HG03575 (cell line): ENCODE measurements around the gene EGLN2.
"Not testable (repeated sequence)": the region's sequence is repeated elsewhere in the genome, so short reads cannot be mapped to it uniquely, and the experiment has no call there.

Experiments
- ATAC-seq: cut with Tn5 transposase; IDR thresholded peaks from one replicate; pipeline ENCODE4 v1.9.1; 2021; ENCODE audit not compliant: unreplicated experiment, insufficient number of reproducible peaks, low FRiP score; ENCODE audit errors: extremely low read depth

The EGLN2 gene

DNA sequence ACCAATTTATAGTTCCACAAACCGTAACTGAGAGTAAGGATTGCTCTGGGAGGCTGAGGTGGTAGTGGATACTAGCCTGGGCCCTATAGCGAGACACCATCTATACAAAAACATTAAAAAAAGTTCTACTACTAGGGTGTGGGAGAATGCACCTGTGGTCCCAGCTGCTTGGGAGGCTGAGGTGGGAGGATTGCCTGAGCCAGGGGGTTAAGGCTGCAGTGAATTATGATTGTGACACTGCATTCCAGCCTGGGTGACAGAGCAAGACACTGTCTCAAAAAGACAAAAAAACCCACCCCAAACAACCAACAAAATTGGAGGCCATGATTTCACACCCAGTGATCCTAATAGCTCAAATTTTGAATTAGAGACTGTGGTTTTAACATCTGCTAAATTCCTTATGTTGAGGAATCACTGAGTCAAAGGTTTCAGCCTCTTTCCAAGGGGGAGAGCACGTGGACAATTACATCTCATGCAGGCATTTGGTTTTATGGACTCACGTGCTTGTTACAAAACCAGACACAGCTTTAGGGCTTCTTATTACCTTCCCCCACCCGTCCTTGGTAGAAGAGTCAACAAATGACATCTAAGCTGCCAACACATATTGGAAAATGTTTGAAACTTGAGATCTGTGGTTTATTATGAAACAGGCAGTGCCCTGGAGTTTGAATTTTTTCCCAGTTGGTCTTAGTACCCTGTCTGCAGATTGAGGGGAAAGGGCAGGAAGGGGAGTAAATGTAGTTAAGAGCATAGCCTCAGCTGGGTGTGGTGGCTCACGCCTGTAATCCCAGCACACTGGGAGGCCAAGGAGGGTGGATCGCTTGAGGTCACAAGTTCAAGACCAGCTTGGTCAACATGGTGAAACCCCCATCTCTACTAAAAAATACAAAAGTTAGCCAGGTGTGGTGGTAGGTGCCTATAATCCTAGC is 32.8 kb downstream of the EGLN2 start:
- no peak for ATAC-seq

- not testable (repeated sequence) for ATAC-seq
Measured at GRCh38 chr19:40832431-40832790, 33.4 kb downstream of the EGLN2 start.

- ATAC-seq = not testable (repeated sequence)
Measured at GRCh38 chr19:40833728-40834533, 34.9 kb downstream of the EGLN2 start.

GRCh38 chr19:40836754-40837429 is 37.9 kb downstream of the EGLN2 start:
- no peak for ATAC-seq

DNA sequence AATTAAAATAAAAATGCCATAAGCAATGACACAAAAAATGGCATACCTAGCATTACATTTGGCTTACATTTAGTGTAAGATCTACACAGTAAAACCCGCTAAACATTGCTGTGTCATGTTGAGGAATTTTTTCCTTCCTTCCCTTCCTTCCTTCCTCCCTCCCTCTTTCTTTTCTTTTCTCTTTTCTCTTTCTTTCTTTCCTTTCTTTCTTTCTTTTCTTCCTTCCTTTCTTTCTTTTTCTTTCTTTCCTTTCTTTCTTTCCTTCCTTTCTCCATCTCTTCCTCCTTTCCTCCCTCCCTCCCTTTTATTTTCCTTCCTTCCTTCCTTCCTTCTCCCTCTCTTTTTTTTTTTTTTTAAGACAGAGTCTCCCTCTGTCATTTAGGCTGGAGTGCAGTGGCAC is 39.5 kb downstream of the EGLN2 start:
- not testable (repeated sequence) for ATAC-seq

DNA sequence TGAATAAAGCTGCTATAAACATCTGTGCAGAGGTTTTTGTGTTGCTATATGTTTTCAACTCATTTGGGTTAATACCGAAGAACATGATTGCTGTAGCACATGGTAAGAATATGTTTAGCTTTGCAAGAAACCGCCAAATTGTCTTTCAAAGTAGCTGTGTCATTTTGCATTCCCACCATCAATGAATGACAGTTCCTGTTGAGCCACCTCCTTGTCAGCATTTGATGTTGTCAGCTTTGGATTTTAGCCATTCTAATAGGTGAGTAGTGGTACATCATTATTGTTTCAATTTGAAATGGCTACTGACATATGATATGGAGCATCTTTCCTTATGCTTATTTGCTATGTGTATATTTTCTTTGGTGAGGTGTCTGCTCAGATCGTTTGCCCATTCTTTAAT is 43.0 kb downstream of the EGLN2 start:
- ATAC-seq = not testable (repeated sequence)

DNA sequence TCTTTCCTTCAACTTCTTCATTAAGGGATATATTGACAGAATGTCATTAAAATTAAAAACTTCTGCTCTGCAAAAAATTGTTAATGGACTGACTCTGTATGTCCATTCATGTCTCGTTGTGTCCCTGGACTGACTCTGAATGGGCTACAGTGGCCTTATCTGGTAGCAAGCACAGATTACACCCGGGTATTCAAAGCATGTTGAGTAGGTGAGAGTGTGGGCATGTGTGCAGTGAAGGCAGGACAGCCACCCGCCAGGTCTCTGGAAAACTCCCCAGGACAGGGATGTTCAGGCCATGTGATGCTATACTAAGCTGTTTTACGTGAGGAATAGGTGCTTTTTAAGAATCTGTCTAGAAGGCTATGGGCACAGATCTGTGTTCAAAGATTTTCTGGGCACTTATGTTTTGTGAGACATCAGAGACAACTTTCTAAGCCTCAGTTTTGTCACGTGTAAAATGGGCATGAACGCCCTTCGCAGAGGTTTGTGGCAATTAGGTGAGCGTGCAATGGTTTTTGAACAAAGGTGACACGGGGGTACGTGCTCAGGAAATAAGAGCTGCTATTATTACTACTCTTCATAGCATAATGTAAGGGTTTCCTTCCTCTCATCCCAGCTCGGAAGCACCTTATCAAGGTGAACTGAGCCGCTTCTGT is 44.1 kb downstream of the EGLN2 start:
- ATAC-seq = not testable (repeated sequence)

DNA sequence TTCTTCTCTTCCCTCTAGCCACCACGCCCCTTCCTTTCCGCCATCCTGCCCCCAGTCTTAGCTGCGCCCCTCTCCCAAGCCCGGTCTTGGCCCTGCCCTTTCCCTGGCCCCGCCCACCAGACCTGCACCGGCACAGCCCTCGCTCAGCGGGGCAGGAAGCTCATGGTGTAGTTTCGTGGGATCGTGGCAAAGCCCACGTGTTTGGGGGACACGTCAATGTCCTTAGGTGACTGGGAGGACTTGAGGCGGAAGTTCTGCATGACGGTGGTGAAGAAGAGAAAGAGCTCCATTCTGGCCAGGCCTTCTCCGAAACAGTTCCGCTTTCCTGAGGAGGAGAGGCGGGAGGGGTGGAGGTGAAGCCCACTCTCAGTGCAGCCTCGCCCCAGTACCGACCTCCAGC is 44.7 kb downstream of the EGLN2 start:
- not testable (repeated sequence) for ATAC-seq

GRCh38 chr19:40846722-40847121 is 47.7 kb downstream of the EGLN2 start:
- ATAC-seq = not testable (repeated sequence)

DNA sequence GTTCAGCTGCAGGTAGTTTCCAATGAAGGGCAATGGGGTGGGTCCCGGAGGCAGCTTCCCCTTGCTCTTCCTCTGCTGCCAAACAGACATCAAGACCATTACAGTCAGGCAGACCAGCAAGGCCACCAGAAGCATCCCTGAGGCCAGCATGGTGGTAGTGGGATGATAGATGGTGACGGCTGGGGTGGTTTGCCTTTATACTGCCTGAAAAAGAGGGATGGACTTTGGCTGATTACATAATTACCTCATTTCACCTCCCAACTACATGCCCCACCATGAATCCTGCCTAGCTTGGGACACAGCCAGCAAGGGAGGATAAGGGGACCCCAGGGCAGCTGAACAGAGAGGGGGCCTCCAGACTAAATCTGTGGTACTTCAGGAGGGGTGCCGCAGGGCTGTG is 51.3 kb downstream of the EGLN2 start, which contains the start of gene CYP2A6:
Gene CYP2A6 (minus strand): TSS at position 171 of the 400 bp plus-strand sequence. CDS start 21 bp downstream, at position 150.
- ATAC-seq = not testable (repeated sequence)

- not testable (repeated sequence) for ATAC-seq
Measured at GRCh38 chr19:40852467-40853152, 53.6 kb downstream of the EGLN2 start.
